Measurements from ENCODE around the gene CACNA1G.

CACNA1G gene

GRCh38 chr17:50570032-50570431, 9.5 kb downstream of the CACNA1G start:
- DNase-seq: no peak

GRCh38 chr17:50570528-50570927, 10.0 kb downstream of the CACNA1G start:
- no peak for DNase-seq

- no peak for DNase-seq
These were observed 11.2 kb downstream of the CACNA1G start for GRCh38 chr17:50571681-50572080.

DNA sequence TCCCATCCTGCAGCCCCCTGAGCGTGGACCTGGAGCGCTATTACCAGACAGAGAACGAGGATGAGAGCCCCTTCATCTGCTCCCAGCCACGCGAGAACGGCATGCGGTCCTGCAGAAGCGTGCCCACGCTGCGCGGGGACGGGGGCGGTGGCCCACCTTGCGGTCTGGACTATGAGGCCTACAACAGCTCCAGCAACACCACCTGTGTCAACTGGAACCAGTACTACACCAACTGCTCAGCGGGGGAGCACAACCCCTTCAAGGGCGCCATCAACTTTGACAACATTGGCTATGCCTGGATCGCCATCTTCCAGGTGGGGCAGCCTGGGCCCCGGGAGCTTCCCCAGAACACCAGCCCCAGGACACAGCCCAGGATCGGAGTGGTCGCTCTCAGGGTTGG, 12.0 kb downstream of the CACNA1G start:
- no peak for DNase-seq

DNA sequence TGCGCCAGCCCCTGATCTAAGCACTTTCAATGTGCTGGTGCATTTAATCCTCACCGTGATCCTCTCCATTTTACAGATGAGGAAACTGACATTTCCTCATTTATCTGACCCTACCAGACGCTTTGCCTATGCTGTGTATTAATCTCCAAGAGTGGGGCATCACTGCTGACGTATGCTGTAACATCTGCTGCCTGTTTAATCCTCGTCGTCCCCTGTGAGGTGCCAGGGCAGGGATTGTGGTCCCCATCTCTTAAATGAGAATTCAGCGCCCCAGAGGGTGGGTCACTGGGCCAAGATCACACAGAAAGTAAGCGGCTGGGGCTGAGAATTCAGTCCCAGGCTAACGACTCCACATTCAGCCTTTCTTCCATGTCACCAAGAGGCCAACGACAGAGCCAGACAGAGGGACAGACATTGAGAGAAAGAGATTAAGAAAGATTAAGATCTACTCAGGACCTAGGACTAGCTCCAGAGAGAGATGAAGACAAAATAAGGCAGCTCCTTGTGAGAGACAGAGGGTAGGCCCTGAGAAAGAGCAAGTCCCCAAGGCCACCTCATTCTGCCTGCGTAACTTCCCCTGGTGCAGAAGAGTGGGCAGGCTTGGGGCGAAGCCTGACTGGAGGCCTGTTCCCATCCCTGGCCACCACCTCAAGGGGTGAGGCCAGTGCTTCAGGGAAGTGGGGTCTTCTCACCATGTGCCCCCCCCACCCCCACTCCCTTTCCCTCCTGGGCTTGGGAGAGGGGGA, 13.5 kb downstream of the CACNA1G start:
- peak; percentile 80 for DNase-seq

DNA sequence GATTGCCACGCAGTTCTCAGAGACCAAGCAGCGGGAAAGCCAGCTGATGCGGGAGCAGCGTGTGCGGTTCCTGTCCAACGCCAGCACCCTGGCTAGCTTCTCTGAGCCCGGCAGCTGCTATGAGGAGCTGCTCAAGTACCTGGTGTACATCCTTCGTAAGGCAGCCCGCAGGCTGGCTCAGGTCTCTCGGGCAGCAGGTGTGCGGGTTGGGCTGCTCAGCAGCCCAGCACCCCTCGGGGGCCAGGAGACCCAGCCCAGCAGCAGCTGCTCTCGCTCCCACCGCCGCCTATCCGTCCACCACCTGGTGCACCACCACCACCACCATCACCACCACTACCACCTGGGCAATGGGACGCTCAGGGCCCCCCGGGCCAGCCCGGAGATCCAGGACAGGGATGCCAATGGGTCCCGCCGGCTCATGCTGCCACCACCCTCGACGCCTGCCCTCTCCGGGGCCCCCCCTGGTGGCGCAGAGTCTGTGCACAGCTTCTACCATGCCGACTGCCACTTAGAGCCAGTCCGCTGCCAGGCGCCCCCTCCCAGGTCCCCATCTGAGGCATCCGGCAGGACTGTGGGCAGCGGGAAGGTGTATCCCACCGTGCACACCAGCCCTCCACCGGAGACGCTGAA, 15.2 kb downstream of the CACNA1G start:
- DNase-seq: peak; percentile 63

DNA sequence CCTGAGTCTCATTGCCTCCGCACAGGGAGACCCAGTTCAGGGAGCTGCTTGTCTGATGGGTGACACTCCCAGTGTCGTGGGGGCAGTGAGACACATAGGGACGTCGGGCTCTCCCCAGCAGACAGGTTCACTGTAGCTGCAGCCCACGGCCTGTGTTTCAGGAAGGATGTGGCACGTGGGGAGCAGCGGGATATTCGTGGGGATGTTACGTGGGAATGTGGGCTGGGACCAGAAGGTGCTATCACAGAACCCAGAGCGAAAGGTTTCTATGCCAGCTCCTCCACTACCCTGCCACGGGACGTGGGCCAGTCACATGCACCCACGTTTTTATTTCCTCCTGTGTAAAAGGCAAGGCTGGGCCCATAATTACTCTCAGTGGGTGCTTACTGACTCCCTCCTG, 16.3 kb downstream of the CACNA1G start:
- no peak for DNase-seq

DNA sequence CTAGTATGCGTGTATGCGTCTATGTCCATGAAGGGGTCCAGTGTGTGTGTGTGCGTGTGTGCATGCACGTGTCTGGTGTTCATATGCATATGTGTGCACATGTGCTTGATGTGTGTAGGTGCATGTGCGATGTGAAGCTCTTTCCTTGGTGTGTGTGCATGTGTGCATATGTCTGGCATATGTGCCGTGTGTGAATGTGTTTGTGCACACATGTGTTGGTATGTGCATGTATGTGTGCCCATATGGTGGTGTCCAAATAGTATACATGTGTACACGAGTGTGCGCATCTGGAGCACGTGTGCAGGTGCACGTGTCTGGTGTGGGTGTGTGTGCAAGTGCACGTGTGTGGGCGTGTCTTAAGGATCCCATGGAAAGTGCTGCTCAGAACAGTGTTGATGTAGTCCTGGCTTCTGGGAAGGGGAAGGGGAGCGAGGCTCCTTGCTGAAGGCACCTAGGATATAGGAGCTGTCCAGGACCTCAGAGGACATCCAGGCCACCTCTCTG, 17.0 kb downstream of the CACNA1G start:
- no peak for DNase-seq

- no peak for DNase-seq
These were observed 17.7 kb downstream of the CACNA1G start for GRCh38 chr17:50578173-50578572.

- no peak for DNase-seq
These were observed 18.9 kb downstream of the CACNA1G start for GRCh38 chr17:50579399-50579798.

GRCh38 chr17:50580646-50581045, 20.1 kb downstream of the CACNA1G start:
- DNase-seq: no peak

- no peak for DNase-seq
These were observed 20.8 kb downstream of the CACNA1G start for GRCh38 chr17:50581316-50581715.

GRCh38 chr17:50582741-50583140, 22.2 kb downstream of the CACNA1G start:
- no peak for DNase-seq

- DNase-seq: no peak
These were observed 23.1 kb downstream of the CACNA1G start for GRCh38 chr17:50583641-50584040.

- no peak for DNase-seq
These were observed 23.6 kb downstream of the CACNA1G start for GRCh38 chr17:50584116-50584515.

DNA sequence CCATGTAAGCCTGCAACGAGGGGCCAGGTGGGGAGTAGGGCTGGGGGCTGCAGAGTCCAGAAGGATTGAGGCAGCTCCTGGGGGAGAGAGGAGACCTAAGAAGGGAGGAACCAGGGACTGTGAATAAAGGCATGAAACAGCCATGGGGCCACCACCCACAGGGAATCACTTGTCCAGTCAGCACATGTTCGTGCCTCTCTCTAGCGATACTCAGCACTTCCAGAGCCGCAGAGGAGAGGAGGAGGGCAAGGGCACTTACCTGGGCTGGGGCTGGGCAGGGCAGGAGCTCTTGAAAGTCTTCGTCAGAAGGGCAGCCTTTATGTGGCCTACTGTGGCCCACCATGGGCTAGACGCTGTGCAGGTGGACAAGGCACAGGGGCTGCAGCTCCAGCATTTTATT, 24.2 kb downstream of the CACNA1G start:
- DNase-seq: no peak

DNA sequence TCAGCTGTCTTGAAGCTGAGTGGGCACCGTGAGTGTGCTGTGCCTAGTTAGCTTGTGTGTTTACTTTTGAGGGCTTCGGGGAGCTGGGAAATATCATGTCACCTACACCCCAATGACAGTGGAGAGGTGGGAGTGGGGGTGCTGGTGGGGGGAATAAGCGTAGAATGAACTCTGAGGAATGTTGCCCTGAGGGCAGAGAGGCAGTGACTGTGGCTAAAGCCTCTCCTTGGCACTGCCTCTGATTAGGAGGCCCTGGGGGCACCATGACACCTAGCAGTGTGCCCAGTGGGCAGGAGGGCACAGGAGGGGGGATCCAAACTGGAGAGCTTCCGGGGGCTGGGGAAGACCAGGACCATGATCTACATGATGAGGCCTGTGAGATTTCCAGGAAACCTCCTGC, 24.8 kb downstream of the CACNA1G start:
- DNase-seq: no peak

- DNase-seq: no peak
These were observed 25.4 kb downstream of the CACNA1G start for GRCh38 chr17:50585891-50586290.

GRCh38 chr17:50586421-50587247, 26.1 kb downstream of the CACNA1G start:
- DNase-seq: no peak

DNA sequence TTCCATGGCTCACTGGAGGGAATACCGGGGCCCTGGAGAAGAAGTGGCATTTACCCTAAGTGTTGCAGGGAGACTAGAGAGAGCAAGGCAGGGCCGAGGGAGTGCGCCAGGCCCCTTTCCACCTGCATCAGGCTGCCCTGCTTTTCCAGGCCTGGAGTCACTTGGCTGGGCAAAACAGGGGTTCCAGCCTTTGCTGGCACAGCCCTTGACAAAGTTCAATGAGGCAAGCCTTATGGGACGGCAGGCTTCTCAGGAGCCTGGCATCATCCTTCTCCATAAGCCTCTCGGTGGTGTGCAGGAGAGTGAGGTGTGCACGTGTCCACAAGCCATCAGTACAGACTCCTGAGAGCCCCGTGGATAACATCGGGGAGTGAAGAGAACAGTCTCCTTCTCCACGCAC, 27.1 kb downstream of the CACNA1G start:
- no peak for DNase-seq

- DNase-seq: no peak
These were observed 28.0 kb downstream of the CACNA1G start for GRCh38 chr17:50588391-50589049.

- DNase-seq: no peak
These were observed 28.7 kb downstream of the CACNA1G start for GRCh38 chr17:50589095-50589705.
